Natural killer cell (primary cell): ENCODE data around the gene TSFM. TPM values are rescaled to one million over a fixed set of nuclear protein-coding genes. Genes with fewer than 3 reads are reported as not detected.

ENCODE experiments used
- ATAC-seq, 3 donors: fragments of 150-1000 bp in 2 of 3; fragments of 200-7000 bp in 1 of 3; cut with Tn5 transposase; 1 replicate in 1 of 3; 2 replicates in 2 of 3; pipeline ENCODE4 v1.10.0; 2021; ENCODE audit warnings: mild to moderate bottlenecking in 2 of 3, moderate library complexity in 2 of 3
- DNase-seq, 2 donors: peaks; one replicate each; pipeline versions ENCODE4 v3.0.0 to v3.0.0-alpha.2; 2013 to 2021; ENCODE audit warnings: mixed read lengths in 1 of 2
- H3K27ac ChIP-seq: one replicate; pipeline ENCODE4 v1.5.1; 2013; ENCODE audit warnings: mild to moderate bottlenecking, low read length
- H3K27me3 ChIP-seq: one replicate; pipeline ENCODE4 v1.6.1; 2013; ENCODE audit warnings: low read length; ENCODE audit not compliant: control insufficient read depth, insufficient read depth
- H3K36me3 ChIP-seq: one replicate; pipeline ENCODE4 v1.6.1; 2013; ENCODE audit warnings: low read length; ENCODE audit not compliant: control insufficient read depth, insufficient read depth
- H3K4me1 ChIP-seq: one replicate; pipeline ENCODE4 v1.6.1; 2013; ENCODE audit warnings: low read length; ENCODE audit not compliant: control insufficient read depth, insufficient read depth
- H3K4me3 ChIP-seq: one replicate; pipeline ENCODE4 v1.5.1; 2013; ENCODE audit warnings: low read length
- H3K9me3 ChIP-seq: one replicate; pipeline ENCODE4 v1.6.1; 2013; ENCODE audit warnings: low read length; ENCODE audit not compliant: control insufficient read depth, insufficient read depth
- H3K27ac Mint-ChIP-seq, 2 donors: one replicate each; pipeline ENCODE4 v1.8.0; 2022; ENCODE audit warnings: mild to moderate bottlenecking in 2 of 2, mixed read lengths in 2 of 2, moderate library complexity in 1 of 2
- H3K27me3 Mint-ChIP-seq, 2 donors: one replicate each; pipeline ENCODE4 v1.8.0; 2022; ENCODE audit warnings: low read depth in 2 of 2, mixed read lengths in 2 of 2
- H3K36me3 Mint-ChIP-seq: one replicate; pipeline ENCODE4 v1.8.0; 2022; ENCODE audit warnings: mixed read lengths
- H3K4me1 Mint-ChIP-seq, 2 donors: one replicate each; pipeline ENCODE4 v1.8.0; 2022; ENCODE audit warnings: mixed read lengths in 2 of 2
- H3K4me3 Mint-ChIP-seq: one replicate; pipeline ENCODE4 v1.8.0; 2022; ENCODE audit warnings: mild to moderate bottlenecking, moderate library complexity, mixed read lengths
- H3K9me3 Mint-ChIP-seq, 2 donors: one replicate each; pipeline ENCODE4 v1.8.0; 2022; ENCODE audit warnings: mixed read lengths in 2 of 2
- CTCF ChIP-seq: fragments of 200-600 bp; IDR thresholded peaks from one replicate; pipeline ENCODE4 v1.8.0; 2022; ENCODE audit warnings: antibody characterized with exemption
- WGBS: methylation state at CpG from one replicate; pipeline ENCODE4 v1.1.7; 2013; ENCODE audit warnings: missing lambda C conversion rate; ENCODE audit not compliant: insufficient coverage; 5-methylcytosine and 5-hydroxymethylcytosine counted together
- intact Hi-C: fragments of 100-400 bp; cut with micrococcal nuclease; formaldehyde crosslinking; loops from one replicate; pipeline ENCODE4 v1.14.2; 2022
- total RNA-seq, 4 donors: library from RNA; stranded (reverse); fragments of 120-200 nt in 1 of 4; gene quantifications; one replicate each; pipeline versions ENCODE4 v1.2.3 to v1.2.4, GENCODE V29; 2013 to 2022

The TSFM gene
- total RNA-seq, 3 donors from 2014 or later (not counting 1 experiment from before 2014, with no cell fraction given): 17.6 to 19.7 (median 17.7) TPM

DNA sequence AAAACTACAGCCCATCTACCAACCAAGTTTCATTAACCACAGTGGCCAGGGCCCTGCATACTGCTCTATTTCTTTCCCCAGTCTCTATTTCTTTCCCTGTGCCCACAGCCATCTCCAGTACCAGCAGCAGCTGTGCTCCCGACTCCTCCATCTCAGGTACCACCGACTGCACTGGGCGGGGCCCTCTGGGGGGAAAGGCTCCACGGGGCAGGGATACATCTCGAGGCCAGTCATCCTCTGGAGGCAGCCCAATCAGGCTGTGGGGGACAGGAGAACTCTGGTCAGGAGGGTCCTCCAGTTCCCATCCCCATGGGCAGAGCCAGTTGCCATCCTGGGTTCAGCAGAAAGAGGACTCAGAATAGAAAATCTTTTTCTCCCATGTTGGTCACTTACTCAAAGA lies 33.5 kb upstream of the TSFM start:
- H3K36me3 Mint-ChIP-seq: peaks cover 6% of the 10 kb centered on the region
- Histone ChIP-seq H3K36me3 (peaks cover 22% of the 10 kb centered on the region), H3K4me3 (no peak overlapping the region), H3K4me1 (peaks cover 38% of the 10 kb centered on the region), H3K9me3 (no peaks in the 10 kb centered on the region), H3K27me3 (no peaks in the 10 kb centered on the region), H3K27ac (no peak overlapping the region)
- ATAC-seq (no peak), DNase-seq (no peak)
- intact Hi-C loops: no loop called here
- no peak overlapping the region for H3K27ac Mint-ChIP-seq
- no peak overlapping the region for H3K4me3 Mint-ChIP-seq
- H3K27me3 Mint-ChIP-seq: no peaks in the 10 kb centered on the region
- H3K9me3 Mint-ChIP-seq: no peaks in the 10 kb centered on the region
- peaks cover 49 to 53% of the 10 kb centered on the region in 2 donors for H3K4me1 Mint-ChIP-seq
- 96% methylated on average over 5 of the region's 5 CpGs for WGBS
- no peak for TF ChIP-seq CTCF

DNA sequence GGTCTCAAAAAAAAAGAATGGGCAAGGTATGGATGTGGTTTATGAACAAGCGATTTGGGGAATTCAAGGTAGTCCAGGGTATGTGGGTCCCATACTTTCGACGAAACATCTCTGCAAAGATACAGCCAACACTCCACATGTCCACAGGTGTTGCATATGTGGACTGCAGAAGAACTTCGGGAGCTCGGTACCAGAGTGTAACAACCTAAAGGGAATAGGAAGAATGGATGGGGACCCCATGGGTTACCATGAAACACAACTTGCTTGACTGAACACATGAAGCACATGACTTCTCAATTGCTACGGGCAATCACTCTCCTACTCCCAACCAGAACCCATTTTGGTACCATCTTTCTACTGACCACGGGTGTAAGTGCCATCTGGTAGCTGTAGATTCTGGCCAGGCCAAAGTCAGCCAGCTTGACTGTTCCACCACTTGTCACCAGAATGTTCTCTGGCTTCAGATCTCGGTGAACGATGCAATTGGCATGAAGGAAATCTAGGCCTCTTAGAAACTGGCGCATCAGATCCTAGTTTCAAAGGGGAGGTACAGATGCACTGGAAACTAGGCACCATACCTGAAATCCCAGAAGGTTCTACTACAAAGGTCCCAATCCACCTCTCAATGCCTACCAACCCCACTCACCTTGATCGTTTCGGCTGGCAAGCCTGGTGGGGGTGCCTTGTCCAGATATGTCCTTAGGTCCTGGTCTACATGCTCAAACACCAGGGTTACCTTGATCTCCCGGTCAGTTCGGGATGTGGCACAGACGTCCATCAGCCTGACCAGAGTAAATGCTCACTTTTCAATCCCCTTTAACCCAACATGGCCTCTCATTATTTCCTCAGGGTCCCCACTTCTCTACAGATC lies 31.8 kb upstream of the TSFM start:
- intact Hi-C loops: no loop called here
- Histone ChIP-seq H3K36me3 (peaks cover 22% of the 10 kb centered on the region), H3K4me1 (peaks cover 32% of the 10 kb centered on the region), H3K27me3 (no peaks in the 10 kb centered on the region), H3K9me3 (no peaks in the 10 kb centered on the region), H3K27ac (no peak overlapping the region), H3K4me3 (no peak overlapping the region)
- ATAC-seq (no peak), DNase-seq (no peak)
- WGBS: 96% methylated on average over 15 of the region's 15 CpGs
- TF ChIP-seq CTCF: no peak
- peak overlapping the region; percentile 89 for H3K4me3 Mint-ChIP-seq
- H3K36me3 Mint-ChIP-seq: peaks cover 6% of the 10 kb centered on the region
- H3K27me3 Mint-ChIP-seq: no peaks in the 10 kb centered on the region
- H3K27ac Mint-ChIP-seq: peak overlapping the region; percentile 91 to 92
- no peaks in the 10 kb centered on the region for H3K9me3 Mint-ChIP-seq
- peaks cover 41 to 44% of the 10 kb centered on the region in 2 donors for H3K4me1 Mint-ChIP-seq

DNA sequence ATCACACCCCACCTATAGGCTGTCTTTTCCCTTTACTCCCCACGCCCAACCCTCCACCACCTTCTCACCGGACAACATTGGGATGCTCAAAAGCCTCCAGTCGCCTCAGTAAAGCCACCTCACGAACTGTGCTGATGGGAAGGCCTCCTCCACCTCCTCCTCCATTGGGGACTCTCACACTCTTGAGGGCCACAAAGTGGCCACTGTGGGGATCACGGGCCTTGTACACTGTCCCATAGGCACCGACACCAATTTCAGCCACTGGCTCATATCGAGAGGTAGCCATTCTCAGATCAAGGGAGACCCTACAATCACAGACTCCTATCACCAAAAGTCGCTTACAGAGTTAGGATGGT lies 31.2 kb upstream of the TSFM start:
- H3K27ac ChIP-seq: peak overlapping the region; percentile 71
- ATAC-seq: no peak
- H3K27me3 ChIP-seq: no peaks in the 10 kb centered on the region
- no peak for DNase-seq
- no peaks in the 10 kb centered on the region for H3K27me3 Mint-ChIP-seq
- peaks cover 37% of the 10 kb centered on the region for H3K4me1 ChIP-seq
- no peaks in the 10 kb centered on the region for H3K9me3 ChIP-seq
- intact Hi-C loops: no loop called here
- H3K4me3 ChIP-seq: peak overlapping the region; percentile 63
- H3K36me3 ChIP-seq: peaks cover 22% of the 10 kb centered on the region
- peak overlapping the region; percentile 89 for H3K4me3 Mint-ChIP-seq
- peak overlapping the region; percentile 91 to 92 for H3K27ac Mint-ChIP-seq
- H3K9me3 Mint-ChIP-seq: no peaks in the 10 kb centered on the region
- WGBS: 21% methylated on average over 8 of the region's 8 CpGs
- H3K4me1 Mint-ChIP-seq: peaks cover 40 to 44% of the 10 kb centered on the region in 2 donors
- peaks cover 6% of the 10 kb centered on the region for H3K36me3 Mint-ChIP-seq
- no peak for TF ChIP-seq CTCF
